ENCODE data around the gene PCSK2.

PCSK2 gene

GRCh38 chr20:17442588-17442987 is 215.7 kb downstream of the PCSK2 start:
- DNase-seq, result no peak

- DNase-seq, result no peak
These were observed 216.5 kb downstream of the PCSK2 start for GRCh38 chr20:17443131-17443858.

- DNase-seq, result no peak
These were observed 217.3 kb downstream of the PCSK2 start for GRCh38 chr20:17444091-17444490.

GRCh38 chr20:17445543-17445942 is 218.7 kb downstream of the PCSK2 start:
- DNase-seq, result peak in 2 of 56 donors; percentile 5 to 21

- no peak for DNase-seq
These were observed 219.3 kb downstream of the PCSK2 start for GRCh38 chr20:17446171-17446570.

GRCh38 chr20:17448071-17448470 is 221.2 kb downstream of the PCSK2 start:
- no peak for DNase-seq

- no peak for DNase-seq
These were observed 222.2 kb downstream of the PCSK2 start for GRCh38 chr20:17449031-17449430.

- no peak for DNase-seq
These were observed 225.6 kb downstream of the PCSK2 start for GRCh38 chr20:17452441-17452840.

GRCh38 chr20:17453592-17453991 is 226.8 kb downstream of the PCSK2 start:
- no peak for DNase-seq

- DNase-seq, result no peak
These were observed 229.4 kb downstream of the PCSK2 start for GRCh38 chr20:17456279-17456678.

- peak in 7 of 56 donors; percentile 9 to 37 (median 21) for DNase-seq
These were observed 230.2 kb downstream of the PCSK2 start for GRCh38 chr20:17457079-17457478.

- DNase-seq, result no peak
These were observed 230.8 kb downstream of the PCSK2 start for GRCh38 chr20:17457588-17458190.

GRCh38 chr20:17460119-17460518 is 233.3 kb downstream of the PCSK2 start:
- DNase-seq, result no peak

- DNase-seq, result no peak
These were observed 235.1 kb downstream of the PCSK2 start for GRCh38 chr20:17461941-17462340.

- no peak for DNase-seq
These were observed 236.9 kb downstream of the PCSK2 start for GRCh38 chr20:17463711-17464110.

GRCh38 chr20:17465236-17465635 is 238.4 kb downstream of the PCSK2 start:
- no peak for DNase-seq

GRCh38 chr20:17466641-17467040 is 239.8 kb downstream of the PCSK2 start:
- no peak for DNase-seq

- no peak for DNase-seq
These were observed 240.3 kb downstream of the PCSK2 start for GRCh38 chr20:17467120-17467655.

- DNase-seq, result no peak
These were observed 241.4 kb downstream of the PCSK2 start for GRCh38 chr20:17468073-17468840.

- DNase-seq, result no peak
These were observed 242.6 kb downstream of the PCSK2 start for GRCh38 chr20:17469246-17470030.

GRCh38 chr20:17470521-17470920 is 243.7 kb downstream of the PCSK2 start:
- DNase-seq, result no peak
